Ovary (tissue), 9 donors: ENCODE data around the gene DAPK1. TPM values are rescaled to one million over a fixed set of nuclear protein-coding genes. Genes with fewer than 3 reads are reported as not detected.

Experiments used
- DNase-seq, 5 donors: peaks; one replicate each; pipeline ENCODE4 v3.0.0-alpha.2; 2019 to 2020
- H3K27ac ChIP-seq, 2 donors: fragments of 200-600 bp; one replicate each; pipeline versions ENCODE4 v1.5.1 to v1.8.0; 2019 to 2022
- H3K27me3 ChIP-seq: fragments of 200-600 bp; one replicate; pipeline ENCODE4 v1.8.0; 2022
- H3K36me3 ChIP-seq: fragments of 200-600 bp; sonication (generic); one replicate; pipeline ENCODE4 v1.5.1; 2019
- H3K4me1 ChIP-seq: one replicate; pipeline ENCODE4 v1.8.1; 2013; ENCODE audit warnings: mild to moderate bottlenecking, moderate library complexity; ENCODE audit not compliant: insufficient read depth
- H3K4me3 ChIP-seq: fragments of 200-600 bp; sonication (generic); one replicate; pipeline ENCODE4 v1.5.1; 2017
- H3K9me3 ChIP-seq, 2 donors: fragments of 200-600 bp in 1 of 2; sonication (generic) in 1 of 2; one replicate each; pipeline versions ENCODE4 v1.5.1 to v1.8.1; 2013 to 2019; ENCODE audit warnings: mild to moderate bottlenecking in 1 of 2, moderate library complexity in 1 of 2
- EP300 ChIP-seq: sonication (generic); formaldehyde crosslinking; IDR thresholded peaks from one replicate; pipeline ENCODE4 v1.6.1; 2017; ENCODE audit warnings: antibody characterized with exemption
- POLR2A ChIP-seq: fragments of 450-650 bp; IDR thresholded peaks from one replicate; pipeline ENCODE4 v1.6.1; 2017; ENCODE audit warnings: antibody characterized with exemption, mild to moderate bottlenecking, moderate library complexity
- WGBS, 3 donors: extraction: QIAGEN DNeasy Blood & Tissue Kit in 1 of 3; methylation state at CpG; one replicate each; pipeline versions ENCODE4 v1.1.5 to v1.1.7; 2013 to 2017; 5-methylcytosine and 5-hydroxymethylcytosine counted together
- intact Hi-C, 4 donors: fragments of 100-400 bp; cut with DNase I; formaldehyde crosslinking; loops; one replicate each; pipeline versions ENCODE4 v1.11.0 to v1.15.1; 2022 to 2023
- polyA plus RNA-seq, 2 donors: library from polyadenylated mRNA; stranded (reverse); fragments of 200-250 nt in 1 of 2; fragments of 350-450 nt in 1 of 2; fragmentation: Illumina TruSeq in 1 of 2; extraction: RNeasy Lipid Tissue Mini Kit (QIAGEN cat#74804) in 1 of 2; gene quantifications; one replicate each; pipeline ENCODE4 v1.2.3, GENCODE V29; 2013 to 2014
- total RNA-seq, 7 donors: library from RNA; depleted of rRNA in 2 of 7; stranded (reverse); fragments of >200 nt in 2 of 7; fragmentation: NEBNext Ultra II Directional in 3 of 7; extraction: Animal tissue kit (Norgen Biotek cat#: 25700) in 3 of 7; gene quantifications; one replicate each; pipeline versions ENCODE4 v1.1.0 to v1.2.4, GENCODE V29; 2016 to 2023
- TF ChIP-seq, protein P1 (sequence below), 3 donors: fragments of 450-650 bp in 2 of 3; fragments of 200-600 bp in 1 of 3; IDR thresholded peaks; one replicate each; pipeline versions ENCODE4 v1.5.1 to v1.8.0; 2016 to 2022; ENCODE audit warnings: antibody characterized with exemption in 3 of 3, mild to moderate bottlenecking in 1 of 3
- donor health status: DM: no; HTN: no; CAD: no; lungs with moderate emphysema.
- donor health status: DM: no; HTN: no; CAD: no.
- donor health status: Bipolar disorder and iron deficiency.
- donor health status: DM: yes; HTN: yes; CAD: no.
- donor health status: DM: no; HTN: no; CAD: no.
- donor health status: DM: yes; HTN: yes; CAD: no.

The DAPK1 gene
- total and polyA plus RNA-seq, 9 donors, result 39.3 to 133 (median 89.6) TPM

DNA sequence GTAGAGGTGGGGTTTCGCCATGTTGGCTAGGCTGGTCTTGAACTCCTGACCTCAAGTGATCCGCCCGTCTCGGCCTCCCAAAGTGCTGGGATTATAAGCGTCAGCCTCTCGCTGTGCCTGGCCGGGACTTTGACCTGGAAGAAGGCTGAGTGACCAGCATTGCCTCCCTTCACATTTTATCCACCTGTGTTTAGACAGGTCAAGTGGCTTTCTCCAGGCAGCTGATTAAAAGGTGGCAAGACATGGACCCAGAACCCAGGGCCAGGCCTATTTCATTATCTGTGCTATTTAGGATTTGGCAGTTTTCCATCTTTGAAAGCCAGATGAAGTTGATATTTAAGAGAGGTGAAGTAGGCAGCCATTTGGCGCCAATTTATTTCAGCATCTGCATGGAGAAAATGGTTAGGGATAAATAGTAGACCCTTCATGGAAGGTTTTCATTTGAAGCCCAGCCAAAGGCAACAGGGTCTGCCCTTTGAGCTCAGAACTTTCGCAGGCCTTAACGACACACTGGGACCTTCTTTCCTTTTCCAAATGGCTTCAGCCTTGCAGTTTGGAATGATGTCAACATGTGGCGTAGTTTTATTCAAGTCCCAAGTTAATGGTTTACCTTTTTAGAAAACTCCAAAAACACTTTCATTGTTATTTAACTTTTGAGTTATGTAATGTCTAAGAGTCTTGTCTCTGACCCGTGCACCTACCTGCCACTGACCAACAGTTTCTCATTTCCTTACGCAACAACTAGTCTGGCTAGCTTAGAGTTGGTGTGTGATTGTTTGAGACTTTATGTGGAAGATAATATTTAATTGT, 8.4 kb downstream of the DAPK1 start:
- H3K4me1 ChIP-seq, result peaks cover 27% of the 10 kb centered on the region
- TF ChIP-seq POLR2A (no peak), EP300 (no peak)
- TF ChIP-seq, protein P1, sequence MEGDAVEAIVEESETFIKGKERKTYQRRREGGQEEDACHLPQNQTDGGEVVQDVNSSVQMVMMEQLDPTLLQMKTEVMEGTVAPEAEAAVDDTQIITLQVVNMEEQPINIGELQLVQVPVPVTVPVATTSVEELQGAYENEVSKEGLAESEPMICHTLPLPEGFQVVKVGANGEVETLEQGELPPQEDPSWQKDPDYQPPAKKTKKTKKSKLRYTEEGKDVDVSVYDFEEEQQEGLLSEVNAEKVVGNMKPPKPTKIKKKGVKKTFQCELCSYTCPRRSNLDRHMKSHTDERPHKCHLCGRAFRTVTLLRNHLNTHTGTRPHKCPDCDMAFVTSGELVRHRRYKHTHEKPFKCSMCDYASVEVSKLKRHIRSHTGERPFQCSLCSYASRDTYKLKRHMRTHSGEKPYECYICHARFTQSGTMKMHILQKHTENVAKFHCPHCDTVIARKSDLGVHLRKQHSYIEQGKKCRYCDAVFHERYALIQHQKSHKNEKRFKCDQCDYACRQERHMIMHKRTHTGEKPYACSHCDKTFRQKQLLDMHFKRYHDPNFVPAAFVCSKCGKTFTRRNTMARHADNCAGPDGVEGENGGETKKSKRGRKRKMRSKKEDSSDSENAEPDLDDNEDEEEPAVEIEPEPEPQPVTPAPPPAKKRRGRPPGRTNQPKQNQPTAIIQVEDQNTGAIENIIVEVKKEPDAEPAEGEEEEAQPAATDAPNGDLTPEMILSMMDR (IDR thresholded peaks at IDR 0.05), result no peak

DNA sequence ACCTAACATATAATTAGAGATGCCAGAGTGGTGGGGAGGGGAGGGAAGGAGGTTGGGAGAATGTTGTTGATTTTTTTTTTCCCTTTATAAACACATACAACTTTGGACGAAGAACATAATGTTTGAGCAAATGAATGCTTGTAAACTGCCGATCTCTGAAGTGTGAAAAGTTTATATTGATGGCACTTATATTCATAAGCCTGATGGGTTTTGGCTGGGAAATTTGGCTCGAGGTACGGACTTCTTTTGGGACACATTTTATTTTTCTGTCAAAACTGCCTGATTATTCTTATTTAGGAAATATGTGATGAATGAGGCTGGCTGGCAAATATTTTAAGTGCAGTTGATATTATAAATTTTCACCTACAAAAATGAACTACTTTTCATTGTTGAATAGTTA, 9.9 kb downstream of the DAPK1 start:
- Histone ChIP-seq H3K9me3 (no peaks in the 10 kb centered on the region), H3K27ac (no peak overlapping the region), H3K36me3 (no peaks in the 10 kb centered on the region), H3K4me1 (peaks cover 25% of the 10 kb centered on the region), H3K27me3 (no peaks in the 10 kb centered on the region), H3K4me3 (no peak overlapping the region)
- 42 to 50% (median 45%) methylated on average over 4 of the region's 4 CpGs for WGBS, 3 donors
- intact Hi-C loops, result no loop called here
- DNase-seq, result no peak
- TF ChIP-seq POLR2A (no peak), EP300 (no peak)
- TF ChIP-seq, protein P1 (IDR thresholded peaks at IDR 0.05), result no peak

More for the DNA sequence above, 8.4 kb downstream of the DAPK1 start:
- no peaks in the 10 kb centered on the region for H3K9me3 ChIP-seq
- WGBS, 3 donors, result 95 to 96% (median 95%) methylated on average over 13 of the region's 13 CpGs
- H3K27me3 ChIP-seq, result no peaks in the 10 kb centered on the region
- H3K36me3 ChIP-seq, result no peaks in the 10 kb centered on the region
- no peak overlapping the region for H3K27ac ChIP-seq
- intact Hi-C loops, result no loop called here
- no peak for DNase-seq
- H3K4me3 ChIP-seq, result no peak overlapping the region

DNA sequence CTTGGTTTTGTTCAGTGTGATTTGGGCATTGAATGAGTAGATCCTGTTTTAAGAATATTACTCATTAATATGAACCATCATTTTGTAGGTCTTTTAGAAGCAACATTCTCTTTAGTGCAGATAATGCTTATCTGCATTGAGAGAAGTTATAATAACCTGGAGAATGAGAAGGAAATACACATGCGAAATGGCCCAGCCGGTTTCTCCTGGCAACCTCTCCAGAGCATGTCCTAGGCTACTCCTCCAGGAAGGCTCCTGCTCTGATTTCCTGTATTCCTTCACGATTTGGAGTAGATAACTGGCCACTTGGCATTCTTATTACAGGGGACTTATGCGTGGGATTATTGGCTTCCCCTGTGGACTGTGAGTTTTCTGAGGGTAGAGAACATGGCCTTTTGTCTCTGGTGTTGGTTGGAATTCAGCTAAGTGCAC, 12.6 kb downstream of the DAPK1 start:
- intact Hi-C loops, result loop anchor here in 3 of 4 donors (10.0 kb wide), 3 partner anchors 55 to 125 kb away; no protein-coding TSS in a partner anchor
- TF ChIP-seq, protein P1 (IDR thresholded peaks at IDR 0.05), result no peak
- TF ChIP-seq EP300, result no peak
- no peak for TF ChIP-seq POLR2A
- H3K9me3 ChIP-seq, result no peaks in the 10 kb centered on the region
- 40 to 44% (median 42%) methylated on average over 4 of the region's 4 CpGs for WGBS, 3 donors
- peaks cover 11% of the 10 kb centered on the region for H3K4me1 ChIP-seq
- H3K36me3 ChIP-seq, result no peaks in the 10 kb centered on the region
- no peak for DNase-seq
- H3K27me3 ChIP-seq, result no peaks in the 10 kb centered on the region
- no peak overlapping the region for H3K4me3 ChIP-seq
- H3K27ac ChIP-seq, result no peak overlapping the region

DNA sequence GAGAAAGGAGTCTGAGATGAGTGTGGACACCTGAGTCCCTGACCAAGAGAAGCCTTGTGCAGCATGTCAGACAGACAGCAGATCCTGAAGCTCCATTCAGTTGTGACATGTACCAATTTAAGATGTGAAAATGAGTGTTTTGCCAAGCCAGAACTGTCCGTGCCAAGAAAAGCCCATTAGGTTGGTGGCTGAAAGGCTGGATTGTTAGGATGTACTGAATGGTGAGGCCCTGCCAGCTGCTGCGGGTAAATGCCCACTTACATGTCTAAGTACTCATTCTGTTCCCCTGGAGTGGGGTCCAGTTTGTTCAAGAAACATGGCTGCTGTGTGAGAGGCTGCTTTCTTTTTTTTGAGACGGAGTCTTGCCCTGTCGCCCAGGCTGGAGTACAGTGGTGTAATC, 14.6 kb downstream of the DAPK1 start:
- Histone ChIP-seq H3K36me3 (no peaks in the 10 kb centered on the region), H3K27ac (no peak overlapping the region), H3K9me3 (no peaks in the 10 kb centered on the region), H3K4me3 (no peak overlapping the region), H3K27me3 (no peaks in the 10 kb centered on the region), H3K4me1 (peaks cover 12% of the 10 kb centered on the region)
- TF ChIP-seq, protein P1 (IDR thresholded peaks at IDR 0.05), result no peak
- intact Hi-C loops, result loop anchor here in 3 of 4 donors (10.0 kb wide), 3 partner anchors 52 to 122 kb away; no protein-coding TSS in a partner anchor
- DNase-seq, result no peak
- WGBS, 3 donors, result 95 to 99% (median 98%) methylated on average over 4 of the region's 4 CpGs
